Endothelial cell of umbilical vein (primary cell): ENCODE results near the gene EPN3.

ENCODE experiments used
- CTCF ChIP-seq, 2 donors: IDR thresholded peaks; 1 replicate in 1 of 2; 2 replicates in 1 of 2; pipeline ENCODE4 v1.5.1; 2011; ENCODE audit warnings: low read length in 2 of 2, mild to moderate bottlenecking in 2 of 2, moderate library complexity in 2 of 2, control low read depth in 1 of 2, inconsistent platforms in 1 of 2, low read depth in 1 of 2; ENCODE audit not compliant: insufficient read depth in 1 of 2; ENCODE audit errors: extremely low read depth in 1 of 2
- EZH2 ChIP-seq: IDR thresholded peaks from 2 replicates; pipeline ENCODE4 v1.6.1; 2012; ENCODE audit warnings: borderline replicate concordance, low read depth, mild to moderate bottlenecking, moderate library complexity, low read length, inconsistent platforms; ENCODE audit not compliant: severe bottlenecking
- FOS ChIP-seq: IDR thresholded peaks from 2 replicates; pipeline ENCODE4 v1.6.1; 2011; ENCODE audit warnings: mild to moderate bottlenecking, low read length, moderate library complexity, borderline replicate concordance; ENCODE audit not compliant: insufficient read depth
- GATA2 ChIP-seq: IDR thresholded peaks from 2 replicates; pipeline ENCODE4 v1.7.0; 2011; ENCODE audit warnings: low read depth, mild to moderate bottlenecking, moderate library complexity, mixed read lengths, low read length; ENCODE audit not compliant: insufficient read length, insufficient read depth
- JUN ChIP-seq: IDR thresholded peaks from 2 replicates; pipeline ENCODE4 v1.6.1; 2011; ENCODE audit warnings: borderline replicate concordance, low read depth; ENCODE audit not compliant: insufficient read length, insufficient read depth
- MAX ChIP-seq: IDR thresholded peaks from 2 replicates; pipeline ENCODE4 v1.6.1; 2011; ENCODE audit not compliant: insufficient read depth, insufficient read length
- POLR2A ChIP-seq: IDR thresholded peaks from 2 replicates; pipeline ENCODE4 v1.6.1; 2012; ENCODE audit warnings: low read depth, mild to moderate bottlenecking, control low read depth, low read length
- POLR2AphosphoS5 ChIP-seq: IDR thresholded peaks from 2 replicates; pipeline ENCODE4 v1.6.1; 2012; ENCODE audit warnings: low read depth, mild to moderate bottlenecking, control low read depth, low read length, moderate library complexity; ENCODE audit not compliant: insufficient read depth

- no peak for TF ChIP-seq CTCF (IDR thresholded peaks at IDR 0.05; ENCODE audit: extremely low read depth in 1 of 2, insufficient read depth in 1 of 2, low read depth in 1 of 2, low read length in 2 of 2)
- no peak for TF ChIP-seq POLR2AphosphoS5
- no peak for TF ChIP-seq POLR2A
- TF ChIP-seq EZH2: no peak
- TF ChIP-seq MAX: no peak
- no peak for TF ChIP-seq JUN
- no peak for TF ChIP-seq FOS
- TF ChIP-seq GATA2: no peak
Measured at GRCh38 chr17:50491505-50491904, 41.0 kb upstream of the EPN3 start.
